Muscle layer of colon (tissue), 2 donors: ENCODE data around the gene DPT.
A peak's percentile ranks its signal among the peaks of the same experiment; 100 is the strongest.

Experiments used
- H3K27ac ChIP-seq: one replicate; pipeline ENCODE4 v1.7.0; 2013; ENCODE audit warnings: low read depth, mild to moderate bottlenecking, low read length, moderate library complexity
- H3K27me3 ChIP-seq, 2 donors: one replicate each; pipeline ENCODE4 v1.7.0; 2013; ENCODE audit warnings: low read length in 2 of 2, mild to moderate bottlenecking in 2 of 2; ENCODE audit not compliant: insufficient read depth in 2 of 2, control insufficient read depth in 1 of 2
- H3K36me3 ChIP-seq: one replicate; pipeline ENCODE4 v1.7.0; 2013; ENCODE audit warnings: mild to moderate bottlenecking, low read length; ENCODE audit not compliant: insufficient read depth
- H3K4me1 ChIP-seq: one replicate; pipeline ENCODE4 v1.7.0; 2013; ENCODE audit warnings: mild to moderate bottlenecking, low read length; ENCODE audit not compliant: insufficient read depth
- H3K4me3 ChIP-seq, 2 donors: one replicate each; pipeline ENCODE4 v1.7.0; 2013; ENCODE audit warnings: low read length in 2 of 2, low read depth in 1 of 2, mild to moderate bottlenecking in 1 of 2, moderate library complexity in 1 of 2
- H3K9ac ChIP-seq: one replicate; pipeline ENCODE4 v1.7.0; 2013; ENCODE audit warnings: low read length
- H3K9me3 ChIP-seq: one replicate; pipeline ENCODE4 v1.7.0; 2013; ENCODE audit warnings: mild to moderate bottlenecking, low read length
- donor health status: abdominal sarcoma.
- donor health status: Adenocarcinoma of cecum.

The DPT gene

DNA sequence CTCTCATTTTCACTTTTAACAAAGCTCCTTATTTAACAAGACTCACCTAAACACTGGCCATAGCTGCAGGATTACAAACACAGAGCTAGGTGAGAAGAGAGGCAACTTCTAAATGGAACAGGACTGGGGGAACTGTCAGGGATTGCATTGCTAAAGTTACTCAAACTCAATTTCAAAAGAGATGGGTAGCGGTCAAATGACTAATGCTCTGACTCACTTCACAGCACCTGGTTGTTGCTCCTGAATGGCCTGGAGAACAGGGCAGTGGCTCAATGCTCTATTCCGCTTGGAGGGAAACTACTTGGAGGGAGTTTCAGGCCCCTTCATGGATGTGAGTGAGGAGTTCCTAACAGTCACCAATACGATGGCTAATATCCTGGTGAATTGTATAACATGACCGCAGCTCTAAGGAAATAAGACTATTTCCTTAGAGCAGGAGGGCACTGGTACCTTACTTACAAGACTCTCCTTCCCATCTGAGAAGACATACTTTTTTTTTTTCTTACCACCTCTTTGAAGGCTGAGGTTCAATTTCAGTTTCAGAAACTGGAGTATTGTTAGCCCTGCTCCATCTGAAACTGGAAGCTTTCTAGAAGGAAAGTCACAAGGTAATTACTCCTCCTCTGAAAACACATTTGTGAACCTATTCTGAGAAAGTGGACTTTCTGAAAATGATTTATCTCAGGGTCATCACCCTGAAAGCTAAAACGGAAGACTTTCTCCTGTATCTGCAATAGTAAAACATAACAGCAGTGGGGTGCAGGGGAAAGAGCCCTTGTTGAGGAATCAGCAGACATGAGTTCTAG is 9.5 kb downstream of the DPT start:
- H3K9ac ChIP-seq = no peak overlapping the region
- H3K4me3 ChIP-seq = no peak overlapping the region
- H3K27ac ChIP-seq = no peak overlapping the region
- no peaks in the 10 kb centered on the region for H3K27me3 ChIP-seq
- no peaks in the 10 kb centered on the region for H3K9me3 ChIP-seq
- no peaks in the 10 kb centered on the region for H3K36me3 ChIP-seq
- no peaks in the 10 kb centered on the region for H3K4me1 ChIP-seq

GRCh38 chr1:168717906-168718891 is 10.8 kb downstream of the DPT start:
- Histone ChIP-seq H3K36me3 (no peaks in the 10 kb centered on the region), H3K9me3 (no peaks in the 10 kb centered on the region), H3K27me3 (no peaks in the 10 kb centered on the region), H3K9ac (no peak overlapping the region), H3K4me1 (no peaks in the 10 kb centered on the region), H3K27ac (no peak overlapping the region), H3K4me3 (no peak overlapping the region)

DNA sequence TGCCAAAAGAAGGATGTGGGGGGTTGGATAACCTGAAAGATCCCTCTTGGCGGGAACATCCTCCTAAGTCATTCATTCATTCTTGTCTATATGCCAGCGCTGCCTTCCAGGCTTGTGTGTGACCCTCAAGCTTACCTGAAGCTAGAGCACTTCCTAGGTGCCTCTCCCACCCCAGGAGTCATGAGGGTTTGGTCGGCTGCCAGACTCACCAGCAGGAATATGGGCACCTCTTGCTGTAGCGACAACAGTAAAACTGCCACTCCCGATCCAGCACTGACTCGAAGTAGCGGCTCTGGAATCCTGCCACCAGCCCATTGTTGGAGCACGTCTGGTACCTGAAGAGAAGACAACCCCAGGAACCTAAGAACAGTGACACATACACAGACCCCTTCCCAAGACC is 15.0 kb downstream of the DPT start:
- Histone ChIP-seq H3K36me3 (no peaks in the 10 kb centered on the region), H3K4me3 (no peak overlapping the region), H3K4me1 (peaks cover 25% of the 10 kb centered on the region), H3K27ac (no peak overlapping the region), H3K9me3 (no peaks in the 10 kb centered on the region), H3K9ac (no peak overlapping the region), H3K27me3 (no peaks in the 10 kb centered on the region)

- H3K27ac ChIP-seq = peak overlapping the region; percentile 62
- peaks cover 47% of the 10 kb centered on the region for H3K4me1 ChIP-seq
- H3K9ac ChIP-seq = no peak overlapping the region
- H3K27me3 ChIP-seq = no peaks in the 10 kb centered on the region
- no peaks in the 10 kb centered on the region for H3K9me3 ChIP-seq
- H3K4me3 ChIP-seq = no peak overlapping the region
- H3K36me3 ChIP-seq = no peaks in the 10 kb centered on the region
Observed at GRCh38 chr1:168709405-168710363, 19.3 kb downstream of the DPT start.

- Histone ChIP-seq H3K4me3 (no peak overlapping the region), H3K9me3 (no peaks in the 10 kb centered on the region), H3K4me1 (peaks cover 47% of the 10 kb centered on the region), H3K27me3 (no peaks in the 10 kb centered on the region), H3K36me3 (no peaks in the 10 kb centered on the region), H3K27ac (peak overlapping the region; percentile 40), H3K9ac (no peak overlapping the region)
Observed at GRCh38 chr1:168708698-168709404, 20.2 kb downstream of the DPT start.

DNA sequence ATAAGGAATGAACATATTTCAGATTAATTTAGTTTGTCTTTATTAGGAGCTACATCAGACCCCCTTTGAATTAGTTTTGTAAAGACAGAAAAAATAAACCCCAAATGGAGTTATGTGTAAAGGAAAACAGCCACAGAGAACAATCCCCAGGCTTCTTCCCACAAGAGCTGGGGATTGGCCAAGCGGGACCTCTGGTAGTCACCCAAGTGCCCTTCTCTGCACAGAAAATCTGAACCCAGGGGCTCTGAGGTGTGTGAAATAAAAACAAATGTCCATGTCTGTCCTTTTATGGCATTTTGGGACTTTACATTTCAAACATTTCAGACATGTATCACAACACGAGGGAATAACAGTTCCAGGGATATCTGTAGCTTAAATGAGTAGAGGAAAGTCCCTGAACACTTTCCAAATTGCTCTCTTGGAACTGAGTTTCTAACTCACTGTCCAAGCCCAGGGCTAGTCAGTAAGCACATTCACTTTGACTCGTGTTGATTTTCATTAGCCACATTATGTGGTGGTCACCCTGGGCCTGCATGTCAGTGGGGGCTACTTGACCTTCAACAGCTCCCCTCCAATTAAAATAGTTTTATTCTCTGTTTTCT is 22.5 kb downstream of the DPT start:
- Histone ChIP-seq H3K27ac (peak overlapping the region; percentile 21), H3K9ac (no peak overlapping the region), H3K4me3 (no peak overlapping the region), H3K4me1 (peaks cover 39% of the 10 kb centered on the region), H3K27me3 (no peaks in the 10 kb centered on the region), H3K36me3 (no peaks in the 10 kb centered on the region), H3K9me3 (no peaks in the 10 kb centered on the region)

DNA sequence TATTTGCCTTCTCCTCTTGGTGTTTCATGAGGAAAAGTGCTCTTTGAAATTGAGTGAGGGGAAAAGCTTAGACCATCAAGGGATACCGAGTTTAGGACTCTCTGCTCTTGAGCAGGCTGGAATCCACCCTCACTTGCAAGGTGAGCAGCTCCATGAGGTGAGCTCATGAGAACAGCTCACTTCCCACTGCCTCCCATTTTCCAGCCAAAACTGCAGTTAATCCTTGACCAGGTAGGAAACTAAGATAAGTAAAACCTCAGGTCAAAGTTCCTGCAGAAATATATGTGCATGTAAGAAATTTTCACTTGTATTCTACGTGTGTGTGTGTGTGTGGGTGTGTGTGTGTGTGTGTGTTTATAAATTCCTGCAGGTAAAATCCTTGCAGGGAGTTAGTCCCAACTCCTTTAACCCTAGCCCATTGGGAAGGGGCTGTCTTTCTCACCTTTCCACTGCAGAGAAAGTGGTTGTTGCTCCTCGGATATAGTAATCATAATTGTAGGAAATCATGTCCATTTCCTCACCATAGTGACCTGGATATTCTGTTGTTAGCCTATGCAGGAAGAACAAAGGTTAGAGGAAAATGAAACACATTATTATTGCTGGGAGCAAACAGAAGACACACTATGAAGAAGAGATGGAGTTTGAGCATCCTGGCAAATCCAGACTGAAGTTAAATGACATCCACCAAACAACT is 28.3 kb downstream of the DPT start:
- Histone ChIP-seq H3K27ac (no peak overlapping the region), H3K9me3 (no peaks in the 10 kb centered on the region), H3K4me3 (no peak overlapping the region), H3K9ac (no peak overlapping the region), H3K27me3 (no peaks in the 10 kb centered on the region), H3K4me1 (peaks cover 12% of the 10 kb centered on the region), H3K36me3 (no peaks in the 10 kb centered on the region)

DNA sequence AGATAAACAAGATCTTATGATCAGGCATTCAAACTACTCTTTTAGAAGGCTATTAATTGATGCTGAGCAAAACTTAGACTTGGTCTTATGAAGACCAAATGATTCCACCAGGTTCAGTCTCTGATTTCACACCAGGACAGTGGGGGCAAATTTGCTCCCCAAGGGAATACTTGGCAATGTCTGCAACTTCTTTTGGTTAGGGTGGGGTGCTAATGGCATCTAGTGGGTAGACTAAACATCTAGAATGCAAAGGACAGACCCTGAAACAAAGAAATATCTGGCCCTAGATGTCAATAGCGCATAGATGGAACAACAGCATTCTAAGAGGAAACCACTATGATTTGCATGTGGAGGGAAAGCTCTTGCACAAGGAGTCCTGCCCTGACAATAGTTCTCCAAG is 30.6 kb downstream of the DPT start:
- Histone ChIP-seq H3K9me3 (no peaks in the 10 kb centered on the region), H3K9ac (no peak overlapping the region), H3K4me3 (no peak overlapping the region), H3K27me3 (no peaks in the 10 kb centered on the region), H3K27ac (no peak overlapping the region), H3K36me3 (no peaks in the 10 kb centered on the region), H3K4me1 (peaks cover 28% of the 10 kb centered on the region)

GRCh38 chr1:168697356-168698126 is 31.5 kb downstream of the DPT start:
- H3K4me3 ChIP-seq = no peak overlapping the region
- peaks cover 35% of the 10 kb centered on the region for H3K4me1 ChIP-seq
- no peak overlapping the region for H3K27ac ChIP-seq
- H3K9ac ChIP-seq = no peak overlapping the region
- no peaks in the 10 kb centered on the region for H3K9me3 ChIP-seq
- no peaks in the 10 kb centered on the region for H3K36me3 ChIP-seq
- no peaks in the 10 kb centered on the region for H3K27me3 ChIP-seq
